Gastroesophageal sphincter (tissue), 3 donors: Measurements from ENCODE around the gene SAMD4A.

Source experiments
- POLR2AphosphoS5 ChIP-seq: sonication (generic); formaldehyde crosslinking; IDR thresholded peaks from one replicate; pipeline ENCODE4 v1.6.1; 2017; ENCODE audit warnings: antibody characterized with exemption
- TF ChIP-seq, protein P1 (sequence below), 4 experiments: fragments of 200-600 bp in 2 of 4; fragments of 450-650 bp in 2 of 4; sonication (generic) in 1 of 4; IDR thresholded peaks; one replicate each; pipeline ENCODE4 v1.5.1; 2017 to 2019; ENCODE audit warnings: antibody characterized with exemption in 4 of 4, mild to moderate bottlenecking in 2 of 4, moderate library complexity in 2 of 4

DNA sequence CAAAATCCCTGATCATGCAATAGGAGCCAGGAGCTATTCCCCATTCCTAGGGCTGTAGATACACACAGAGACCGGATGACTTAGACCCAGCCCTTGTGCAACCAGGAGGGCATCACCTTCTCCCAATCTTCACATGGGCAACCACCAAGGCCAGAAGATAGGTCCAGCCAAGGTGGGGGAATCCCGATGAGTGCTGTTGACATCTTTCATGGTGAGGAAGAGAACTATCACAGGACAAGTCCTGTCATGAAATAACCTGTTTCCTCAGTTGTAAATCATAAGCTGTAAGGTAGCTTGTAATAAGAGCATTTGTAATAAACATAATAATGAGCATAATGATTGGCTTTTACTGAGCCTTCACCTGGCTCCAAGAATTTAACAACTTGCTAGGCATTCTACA, 246.2 kb downstream of the SAMD4A start:
- no peak for TF ChIP-seq POLR2AphosphoS5
- TF ChIP-seq, protein P1, sequence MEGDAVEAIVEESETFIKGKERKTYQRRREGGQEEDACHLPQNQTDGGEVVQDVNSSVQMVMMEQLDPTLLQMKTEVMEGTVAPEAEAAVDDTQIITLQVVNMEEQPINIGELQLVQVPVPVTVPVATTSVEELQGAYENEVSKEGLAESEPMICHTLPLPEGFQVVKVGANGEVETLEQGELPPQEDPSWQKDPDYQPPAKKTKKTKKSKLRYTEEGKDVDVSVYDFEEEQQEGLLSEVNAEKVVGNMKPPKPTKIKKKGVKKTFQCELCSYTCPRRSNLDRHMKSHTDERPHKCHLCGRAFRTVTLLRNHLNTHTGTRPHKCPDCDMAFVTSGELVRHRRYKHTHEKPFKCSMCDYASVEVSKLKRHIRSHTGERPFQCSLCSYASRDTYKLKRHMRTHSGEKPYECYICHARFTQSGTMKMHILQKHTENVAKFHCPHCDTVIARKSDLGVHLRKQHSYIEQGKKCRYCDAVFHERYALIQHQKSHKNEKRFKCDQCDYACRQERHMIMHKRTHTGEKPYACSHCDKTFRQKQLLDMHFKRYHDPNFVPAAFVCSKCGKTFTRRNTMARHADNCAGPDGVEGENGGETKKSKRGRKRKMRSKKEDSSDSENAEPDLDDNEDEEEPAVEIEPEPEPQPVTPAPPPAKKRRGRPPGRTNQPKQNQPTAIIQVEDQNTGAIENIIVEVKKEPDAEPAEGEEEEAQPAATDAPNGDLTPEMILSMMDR (IDR thresholded peaks at IDR 0.05), result no peak
